T-helper 2 cell treated with Interferon-gamma antibody and Interleukin-4, amounts not matched to agents 100 ng/mL and 5 ng/mL, for 36 hours (primary cell): ENCODE data around the gene CYSRT1. TPM values are rescaled to one million over a fixed set of nuclear protein-coding genes. Genes with fewer than 3 reads are reported as not detected.

Experiments
- intact Hi-C: fragments of 100-400 bp; cut with micrococcal nuclease; formaldehyde crosslinking; loops from one replicate; pipeline ENCODE4 v1.15.1; 2023
- total RNA-seq: library from RNA; stranded (reverse); gene quantifications from 2 replicates; pipeline ENCODE4 v1.2.3, GENCODE V29; 2022

Gene CYSRT1
- 0.23 and 0.27 TPM in 2 replicates for total RNA-seq

- intact Hi-C loops = loop anchor here (10.0 kb wide), 1 partner anchor 420 kb away; the partner anchor contains the start of gene RABL6
These were observed at the start of gene CYSRT1 for GRCh38 chr9:137224830-137225694. Gene CYSRT1, plus strand, starts transcription at chr9:137225174. Its CDS starts 448 bp downstream, at chr9:137225622.

GRCh38 chr9:137175345-137175961, 49.5 kb upstream of the CYSRT1 start:
- intact Hi-C loops = no loop called here

GRCh38 chr9:137176302-137177182, 48.4 kb upstream of the CYSRT1 start:
- intact Hi-C loops = no loop called here

GRCh38 chr9:137178201-137178938, 46.6 kb upstream of the CYSRT1 start:
- intact Hi-C loops = no loop called here

GRCh38 chr9:137178939-137179630, 45.9 kb upstream of the CYSRT1 start:
- intact Hi-C loops = no loop called here

- intact Hi-C loops = no loop called here
These were observed 45.2 kb upstream of the CYSRT1 start for GRCh38 chr9:137179761-137180160.

- intact Hi-C loops = no loop called here
These were observed 44.5 kb upstream of the CYSRT1 start for GRCh38 chr9:137180491-137180890.

- intact Hi-C loops = no loop called here
These were observed 43.3 kb upstream of the CYSRT1 start for GRCh38 chr9:137181680-137182079.

GRCh38 chr9:137182836-137183235, 42.1 kb upstream of the CYSRT1 start:
- intact Hi-C loops = no loop called here

GRCh38 chr9:137183980-137184595, 40.9 kb upstream of the CYSRT1 start:
- intact Hi-C loops = no loop called here

- intact Hi-C loops = loop anchor here (5.0 kb wide), 1 partner anchor 58 kb away; no protein-coding TSS in a partner anchor
These were observed 39.9 kb upstream of the CYSRT1 start for GRCh38 chr9:137184881-137185660.

- intact Hi-C loops = loop anchor here (5.0 kb wide), 1 partner anchor 59 kb away; no protein-coding TSS in a partner anchor
These were observed 39.1 kb upstream of the CYSRT1 start for GRCh38 chr9:137185921-137186320.

- intact Hi-C loops = loop anchor here (5.0 kb wide), 1 partner anchor 59 kb away; no protein-coding TSS in a partner anchor
These were observed 38.6 kb upstream of the CYSRT1 start for GRCh38 chr9:137186385-137186784.

- intact Hi-C loops = loop anchor here (5.0 kb wide), 1 partner anchor 60 kb away; no protein-coding TSS in a partner anchor
These were observed 37.6 kb upstream of the CYSRT1 start for GRCh38 chr9:137187386-137187785.

- intact Hi-C loops = loop anchor here (1.0 to 5.0 kb wide), 4 partner anchors 17 to 61 kb away; partner anchors contain the start of genes NDOR1, TMEM203 and TUBB4B
These were observed 36.9 kb upstream of the CYSRT1 start for GRCh38 chr9:137188086-137188489.

GRCh38 chr9:137188490-137189296, 36.3 kb upstream of the CYSRT1 start, which contains the start of the genes ANAPC2 and SSNA1:
Gene ANAPC2, minus strand, starts transcription at chr9:137188560. Its CDS starts 28 bp downstream, at chr9:137188532.
Gene SSNA1, plus strand, starts transcription at chr9:137188676. Its CDS starts 51 bp downstream, at chr9:137188727.
- intact Hi-C loops = loop anchor here (1.0 to 5.0 kb wide), 4 partner anchors 17 to 61 kb away; partner anchors contain the start of genes NDOR1, TMEM203 and TUBB4B
